HepG2 (cell line): Measurements from ENCODE around the gene GNB3. TPM values are rescaled to one million over a fixed set of nuclear protein-coding genes. Genes with fewer than 3 reads are reported as not detected.
A peak's percentile ranks its signal among the peaks of the same experiment; 100 is the strongest.

Experiments used
- CTCF ChIP-seq: sonication (generic); formaldehyde crosslinking; IDR thresholded peaks from 2 replicates; pipeline ENCODE4 v1.5.0; 2020; ENCODE audit warnings: mild to moderate bottlenecking, missing genetic modification reagents, moderate library complexity
- ETS1 ChIP-seq: sonication (generic); formaldehyde crosslinking; IDR thresholded peaks from 2 replicates; pipeline ENCODE4 v1.4.0; 2020; ENCODE audit warnings: missing genetic modification reagents
- FOXO1 ChIP-seq: sonication (generic); formaldehyde crosslinking; IDR thresholded peaks from 2 replicates; pipeline ENCODE4 v1.4.0; 2020; ENCODE audit warnings: missing genetic modification reagents
- GATAD1 ChIP-seq: IDR thresholded peaks from 2 replicates; pipeline ENCODE4 v1.6.1; 2016; ENCODE audit warnings: missing genetic modification reagents, missing compliant biosample characterization
- GATAD2A ChIP-seq: IDR thresholded peaks from 2 replicates; pipeline ENCODE4 v1.6.1; 2016
- LBX2 ChIP-seq: sonication (generic); formaldehyde crosslinking; IDR thresholded peaks from 2 replicates; pipeline ENCODE4 v1.5.0; 2020; ENCODE audit warnings: missing genetic modification reagents, mild to moderate bottlenecking, borderline replicate concordance
- NFYB ChIP-seq: sonication (generic); formaldehyde crosslinking; IDR thresholded peaks from 2 replicates; pipeline ENCODE4 v1.4.0; 2020; ENCODE audit warnings: missing genetic modification reagents
- NR2F1 ChIP-seq, 2 experiments: fragments of 450-650 bp in 1 of 2; formaldehyde crosslinking in 1 of 2; IDR thresholded peaks; 2 replicates each; pipeline versions ENCODE4 v1.5.0 to v1.6.1; 2016 to 2020; ENCODE audit warnings: mild to moderate bottlenecking in 1 of 2, missing compliant biosample characterization in 1 of 2, missing genetic modification reagents in 1 of 2, moderate library complexity in 1 of 2
- PAF1 ChIP-seq: IDR thresholded peaks from 2 replicates; pipeline ENCODE4 v1.6.1; 2016; ENCODE audit warnings: missing genetic modification reagents, missing compliant biosample characterization
- PPARG ChIP-seq: conservative IDR thresholded peaks from 2 replicates; pipeline ENCODE4 v1.6.1; 2016; ENCODE audit warnings: missing biosample characterization, missing genetic modification reagents
- TAF1 ChIP-seq: sonication (generic); formaldehyde crosslinking; IDR thresholded peaks from 2 replicates; pipeline ENCODE4 v1.4.0; 2020; ENCODE audit warnings: missing genetic modification reagents
- YEATS2 ChIP-seq: sonication (generic); formaldehyde crosslinking; IDR thresholded peaks from 2 replicates; pipeline ENCODE4 v1.4.0; 2020; ENCODE audit warnings: missing genetic modification reagents, borderline replicate concordance
- ZBTB20 ChIP-seq: sonication (generic); formaldehyde crosslinking; IDR thresholded peaks from 2 replicates; pipeline ENCODE4 v1.8.1; 2023; ENCODE audit warnings: missing genetic modification reagents, low read depth, mild to moderate bottlenecking, borderline replicate concordance
- ZNF276 ChIP-seq: sonication (generic); formaldehyde crosslinking; IDR thresholded peaks from 2 replicates; pipeline ENCODE4 v1.4.0; 2020; ENCODE audit warnings: mild to moderate bottlenecking, low read depth, missing genetic modification reagents
- ZNF460 ChIP-seq: sonication (generic); formaldehyde crosslinking; IDR thresholded peaks from 2 replicates; pipeline ENCODE4 v1.5.1; 2020; ENCODE audit warnings: missing genetic modification reagents, mild to moderate bottlenecking, borderline replicate concordance
- ZNF768 ChIP-seq: sonication (generic); formaldehyde crosslinking; IDR thresholded peaks from 2 replicates; pipeline ENCODE4 v1.4.0; 2020; ENCODE audit warnings: missing genetic modification reagents
- polyA plus RNA-seq, 8 experiments: library from polyadenylated mRNA; depleted of rRNA in 3 of 8; stranded (reverse) in 7 of 8; unstranded in 1 of 8; fragments of >200 nt; fragmentation: Illumina TruSeq in 4 of 8; extraction: Trizol in 4 of 8; gene quantifications; 2 replicates each; pipeline versions ENCODE4 v1.2.1 to v1.2.3, GENCODE V29; 2011 to 2016; ENCODE audit warnings: low read depth in 4 of 8, missing spikeins in 1 of 8, mixed read lengths in 1 of 8; ENCODE audit not compliant: insufficient read depth in 1 of 8
- total RNA-seq, 5 experiments: library from RNA; depleted of rRNA; stranded (reverse); fragments of >200 nt; fragmentation: Illumina TruSeq; extraction: Trizol; gene quantifications; 2 replicates each; pipeline ENCODE4 v1.2.3, GENCODE V29; 2016; ENCODE audit warnings: low read depth in 1 of 5
- TF ChIP-seq, protein P1 (sequence below): sonication (generic); formaldehyde crosslinking; IDR thresholded peaks from 2 replicates; pipeline ENCODE4 v1.4.0; 2020; ENCODE audit warnings: missing genetic modification reagents
- TF ChIP-seq, protein P2 (sequence below): sonication (generic); formaldehyde crosslinking; IDR thresholded peaks from 2 replicates; pipeline ENCODE4 v1.8.0; 2022; ENCODE audit warnings: mild to moderate bottlenecking, missing genetic modification reagents, borderline replicate concordance

Gene GNB3
- total and polyA plus RNA-seq, 2 of the 13 experiments (the other 11 are each of a cell fraction or from before 2014, with no cell fraction given) = 1.3 to 3.6 TPM

DNA sequence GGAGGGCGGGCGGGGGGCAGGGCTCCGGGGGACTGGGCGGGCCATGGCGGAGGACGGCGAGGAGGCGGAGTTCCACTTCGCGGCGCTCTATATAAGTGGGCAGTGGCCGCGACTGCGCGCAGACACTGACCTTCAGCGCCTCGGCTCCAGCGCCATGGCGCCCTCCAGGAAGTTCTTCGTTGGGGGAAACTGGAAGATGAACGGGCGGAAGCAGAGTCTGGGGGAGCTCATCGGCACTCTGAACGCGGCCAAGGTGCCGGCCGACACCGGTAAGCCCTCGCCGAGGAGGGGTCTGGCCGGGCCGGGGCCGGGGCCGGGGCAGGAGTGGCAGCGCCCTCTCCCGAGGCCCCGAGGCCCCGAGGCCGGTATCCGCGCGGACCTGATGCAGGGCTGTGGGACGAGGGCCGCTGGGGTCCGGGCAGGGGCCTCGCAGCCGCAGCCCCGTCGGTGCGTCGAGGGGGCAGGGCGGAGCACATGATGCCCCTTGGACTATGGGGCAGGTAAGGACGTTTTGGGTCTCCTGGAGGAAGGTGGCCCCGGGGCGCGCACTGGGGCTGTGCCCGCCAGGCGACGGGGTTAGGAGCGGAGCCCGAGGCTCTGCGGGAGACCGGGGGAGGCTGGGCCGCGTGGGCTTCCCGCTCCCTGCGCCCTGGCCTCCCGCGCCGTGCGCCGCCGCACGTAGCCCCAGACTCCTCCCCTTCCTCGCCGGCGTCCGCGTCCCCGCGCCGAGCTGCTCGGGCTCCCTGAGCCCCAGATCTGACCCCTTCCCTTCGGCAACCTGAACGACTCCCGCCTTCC is 26.9 kb downstream of the GNB3 start, which contains the start of gene TPI1 (continued):
- TF ChIP-seq LBX2 (CRISPR knock-in tag) = no peak
- TF ChIP-seq, protein P1, sequence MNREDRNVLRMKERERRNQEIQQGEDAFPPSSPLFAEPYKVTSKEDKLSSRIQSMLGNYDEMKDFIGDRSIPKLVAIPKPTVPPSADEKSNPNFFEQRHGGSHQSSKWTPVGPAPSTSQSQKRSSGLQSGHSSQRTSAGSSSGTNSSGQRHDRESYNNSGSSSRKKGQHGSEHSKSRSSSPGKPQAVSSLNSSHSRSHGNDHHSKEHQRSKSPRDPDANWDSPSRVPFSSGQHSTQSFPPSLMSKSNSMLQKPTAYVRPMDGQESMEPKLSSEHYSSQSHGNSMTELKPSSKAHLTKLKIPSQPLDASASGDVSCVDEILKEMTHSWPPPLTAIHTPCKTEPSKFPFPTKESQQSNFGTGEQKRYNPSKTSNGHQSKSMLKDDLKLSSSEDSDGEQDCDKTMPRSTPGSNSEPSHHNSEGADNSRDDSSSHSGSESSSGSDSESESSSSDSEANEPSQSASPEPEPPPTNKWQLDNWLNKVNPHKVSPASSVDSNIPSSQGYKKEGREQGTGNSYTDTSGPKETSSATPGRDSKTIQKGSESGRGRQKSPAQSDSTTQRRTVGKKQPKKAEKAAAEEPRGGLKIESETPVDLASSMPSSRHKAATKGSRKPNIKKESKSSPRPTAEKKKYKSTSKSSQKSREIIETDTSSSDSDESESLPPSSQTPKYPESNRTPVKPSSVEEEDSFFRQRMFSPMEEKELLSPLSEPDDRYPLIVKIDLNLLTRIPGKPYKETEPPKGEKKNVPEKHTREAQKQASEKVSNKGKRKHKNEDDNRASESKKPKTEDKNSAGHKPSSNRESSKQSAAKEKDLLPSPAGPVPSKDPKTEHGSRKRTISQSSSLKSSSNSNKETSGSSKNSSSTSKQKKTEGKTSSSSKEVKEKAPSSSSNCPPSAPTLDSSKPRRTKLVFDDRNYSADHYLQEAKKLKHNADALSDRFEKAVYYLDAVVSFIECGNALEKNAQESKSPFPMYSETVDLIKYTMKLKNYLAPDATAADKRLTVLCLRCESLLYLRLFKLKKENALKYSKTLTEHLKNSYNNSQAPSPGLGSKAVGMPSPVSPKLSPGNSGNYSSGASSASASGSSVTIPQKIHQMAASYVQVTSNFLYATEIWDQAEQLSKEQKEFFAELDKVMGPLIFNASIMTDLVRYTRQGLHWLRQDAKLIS (CRISPR knock-in tag) = peak; percentile 78; the same call in 1 of the 2 replicates
- TF ChIP-seq ETS1 = no peak
- TF ChIP-seq ZNF460 (CRISPR knock-in tag) = no peak
- 0 out of 2 replicates have a peak, but pooled peaks have one; percentile 29 for TF ChIP-seq NFYB (CRISPR knock-in tag)
- no peak for TF ChIP-seq FOXO1
- peak; percentile 63 for TF ChIP-seq ZNF768 (CRISPR knock-in tag)
- TF ChIP-seq PAF1 = no peak
- peak; percentile 56; the same call in 1 of the 2 replicates for TF ChIP-seq GATAD2A
- TF ChIP-seq ZBTB20 = peak; percentile 74
- TF ChIP-seq NR2F1 (CRISPR knock-in tag; IDR thresholded peaks at IDR 0.05) = no peak
- no peak for TF ChIP-seq ZNF276
- TF ChIP-seq CTCF (CRISPR knock-in tag) = peak; percentile 5; the same call in 1 of the 2 replicates
- TF ChIP-seq YEATS2 (CRISPR knock-in tag) = no peak
- TF ChIP-seq, protein P2, sequence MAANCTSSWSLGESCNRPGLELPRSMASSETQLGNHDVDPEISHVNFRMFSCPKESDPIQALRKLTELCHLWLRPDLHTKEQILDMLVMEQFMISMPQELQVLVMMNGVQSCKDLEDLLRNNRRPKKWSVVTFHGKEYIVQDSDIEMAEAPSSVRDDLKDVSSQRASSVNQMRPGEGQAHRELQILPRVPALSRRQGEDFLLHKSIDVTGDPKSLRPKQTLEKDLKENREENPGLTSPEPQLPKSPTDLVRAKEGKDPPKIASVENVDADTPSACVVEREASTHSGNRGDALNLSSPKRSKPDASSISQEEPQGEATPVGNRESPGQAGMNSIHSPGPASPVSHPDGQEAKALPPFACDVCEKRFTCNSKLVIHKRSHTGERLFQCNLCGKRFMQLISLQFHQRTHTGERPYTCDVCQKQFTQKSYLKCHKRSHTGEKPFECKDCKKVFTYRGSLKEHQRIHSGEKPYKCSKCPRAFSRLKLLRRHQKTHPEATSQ (CRISPR knock-in tag) = no peak
- peak; percentile 39; the same call in 1 of the 2 replicates for TF ChIP-seq GATAD1 (CRISPR knock-in tag)
- peak; percentile 10; the same call in 1 of the 2 replicates for TF ChIP-seq PPARG (CRISPR knock-in tag)
- TF ChIP-seq TAF1 (CRISPR knock-in tag) = peak; percentile 96
